ENCODE data around the gene BRI3BP. TPM values are rescaled to one million over a fixed set of nuclear protein-coding genes. Genes with fewer than 3 reads are reported as not detected.
A peak's percentile ranks its signal among the peaks of the same experiment; 100 is the strongest.

The BRI3BP gene
- total RNA-seq, 1 donor, result 2.2 TPM

DNA sequence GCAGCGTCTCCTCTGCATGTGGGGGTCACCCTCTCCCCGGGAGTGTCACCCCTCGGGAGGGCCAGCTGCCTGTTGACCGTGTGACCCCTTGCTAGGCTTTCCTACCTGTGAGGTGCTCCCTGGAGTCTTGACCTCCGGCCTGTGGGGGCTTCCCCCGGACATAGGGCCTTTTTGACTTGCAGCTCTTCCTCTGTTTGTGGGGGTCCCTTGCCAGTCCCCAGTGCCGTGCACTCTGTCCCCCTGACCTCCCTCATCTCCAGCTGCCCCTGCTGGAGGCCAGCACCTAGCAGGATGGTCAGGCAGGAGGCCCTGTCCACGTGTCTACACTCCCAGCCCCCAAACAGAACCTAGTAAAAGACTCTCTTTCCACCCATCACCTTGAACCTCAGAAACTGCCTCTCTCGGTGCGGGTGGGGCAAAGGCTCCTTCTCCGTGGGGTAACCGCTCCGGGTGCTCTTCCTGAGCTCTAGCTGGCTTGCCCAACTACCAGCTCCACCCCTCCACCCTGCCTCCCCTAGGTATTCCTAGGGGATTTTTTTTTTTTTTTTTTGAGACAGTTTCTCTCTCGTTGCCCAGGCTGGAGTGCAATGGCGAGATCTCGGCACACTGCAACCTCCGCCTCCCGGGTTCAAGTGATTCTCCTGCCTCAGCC lies 72.6 kb downstream of the BRI3BP start:
- peak overlapping the region; percentile 94 for H3K4me2 ChIP-seq (ENCODE audit: insufficient read depth, low read length)
- H3K36me3 ChIP-seq (ENCODE audit: insufficient read depth, low read length), result no peaks in the 10 kb centered on the region
- H3K4me1 ChIP-seq (ENCODE audit: insufficient read depth, low read length), result peaks cover 19% of the 10 kb centered on the region
- H3K9me3 ChIP-seq (ENCODE audit: low read depth, low read length), result no peaks in the 10 kb centered on the region
- peak overlapping the region; percentile 87 for H3K4me3 ChIP-seq (ENCODE audit: insufficient read depth, low read length)
- H3K79me2 ChIP-seq (ENCODE audit: insufficient read depth, low read length), result peaks cover 25% of the 10 kb centered on the region
- TF ChIP-seq, protein P1, sequence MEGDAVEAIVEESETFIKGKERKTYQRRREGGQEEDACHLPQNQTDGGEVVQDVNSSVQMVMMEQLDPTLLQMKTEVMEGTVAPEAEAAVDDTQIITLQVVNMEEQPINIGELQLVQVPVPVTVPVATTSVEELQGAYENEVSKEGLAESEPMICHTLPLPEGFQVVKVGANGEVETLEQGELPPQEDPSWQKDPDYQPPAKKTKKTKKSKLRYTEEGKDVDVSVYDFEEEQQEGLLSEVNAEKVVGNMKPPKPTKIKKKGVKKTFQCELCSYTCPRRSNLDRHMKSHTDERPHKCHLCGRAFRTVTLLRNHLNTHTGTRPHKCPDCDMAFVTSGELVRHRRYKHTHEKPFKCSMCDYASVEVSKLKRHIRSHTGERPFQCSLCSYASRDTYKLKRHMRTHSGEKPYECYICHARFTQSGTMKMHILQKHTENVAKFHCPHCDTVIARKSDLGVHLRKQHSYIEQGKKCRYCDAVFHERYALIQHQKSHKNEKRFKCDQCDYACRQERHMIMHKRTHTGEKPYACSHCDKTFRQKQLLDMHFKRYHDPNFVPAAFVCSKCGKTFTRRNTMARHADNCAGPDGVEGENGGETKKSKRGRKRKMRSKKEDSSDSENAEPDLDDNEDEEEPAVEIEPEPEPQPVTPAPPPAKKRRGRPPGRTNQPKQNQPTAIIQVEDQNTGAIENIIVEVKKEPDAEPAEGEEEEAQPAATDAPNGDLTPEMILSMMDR (IDR thresholded peaks at IDR 0.05; ENCODE audit: extremely low read depth, low read depth, low read length), result no peak
- H4K20me1 ChIP-seq (ENCODE audit: insufficient read depth, low read length), result peaks cover 17% of the 10 kb centered on the region
- peak overlapping the region; percentile 33 for H3K27ac ChIP-seq (ENCODE audit: low read depth, low read length)
- peak; percentile 55 for DNase-seq (ENCODE audit: insufficient read length, low spot score, missing footprints)
- H3K27me3 ChIP-seq (ENCODE audit: insufficient read depth, low read length), result no peaks in the 10 kb centered on the region
- peak overlapping the region; percentile 47 for H2AFZ ChIP-seq (ENCODE audit: low read length)

DNA sequence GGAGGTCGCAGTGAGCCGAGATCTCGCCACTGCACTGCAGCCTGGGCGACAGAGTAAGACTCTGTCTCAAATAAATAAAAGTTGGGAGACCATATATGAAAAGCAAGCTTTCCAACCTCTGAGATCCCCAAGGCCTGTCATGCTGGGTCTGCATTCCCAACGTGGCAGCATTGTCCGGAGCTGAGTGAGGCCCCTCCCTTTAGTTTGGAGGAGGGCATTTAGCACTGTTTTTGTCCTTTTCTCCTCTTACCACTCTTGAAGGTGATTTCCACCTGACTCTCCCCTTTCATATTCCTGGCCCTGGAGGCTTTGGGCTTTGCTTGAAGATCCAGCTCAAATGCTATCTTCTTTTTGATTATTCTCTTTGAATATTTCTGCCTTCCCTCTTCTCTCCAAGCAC lies 74.9 kb downstream of the BRI3BP start:
- peak; percentile 57 for DNase-seq (ENCODE audit: insufficient read length, low spot score, missing footprints)
- Histone ChIP-seq H3K79me2 (ENCODE audit: insufficient read depth, low read length) (peaks cover 29% of the 10 kb centered on the region), H3K27ac (ENCODE audit: low read depth, low read length) (no peak overlapping the region), H3K36me3 (ENCODE audit: insufficient read depth, low read length) (no peaks in the 10 kb centered on the region), H3K4me1 (ENCODE audit: insufficient read depth, low read length) (peaks cover 19% of the 10 kb centered on the region), H3K27me3 (ENCODE audit: insufficient read depth, low read length) (no peaks in the 10 kb centered on the region), H3K4me2 (ENCODE audit: insufficient read depth, low read length) (no peak overlapping the region), H3K9me3 (ENCODE audit: low read depth, low read length) (no peaks in the 10 kb centered on the region), H2AFZ (ENCODE audit: low read length) (no peak overlapping the region), H4K20me1 (ENCODE audit: insufficient read depth, low read length) (peaks cover 17% of the 10 kb centered on the region), H3K4me3 (ENCODE audit: insufficient read depth, low read length) (no peak overlapping the region)
- TF ChIP-seq, protein P1 (IDR thresholded peaks at IDR 0.05; ENCODE audit: extremely low read depth, low read depth, low read length), result no peak

DNA sequence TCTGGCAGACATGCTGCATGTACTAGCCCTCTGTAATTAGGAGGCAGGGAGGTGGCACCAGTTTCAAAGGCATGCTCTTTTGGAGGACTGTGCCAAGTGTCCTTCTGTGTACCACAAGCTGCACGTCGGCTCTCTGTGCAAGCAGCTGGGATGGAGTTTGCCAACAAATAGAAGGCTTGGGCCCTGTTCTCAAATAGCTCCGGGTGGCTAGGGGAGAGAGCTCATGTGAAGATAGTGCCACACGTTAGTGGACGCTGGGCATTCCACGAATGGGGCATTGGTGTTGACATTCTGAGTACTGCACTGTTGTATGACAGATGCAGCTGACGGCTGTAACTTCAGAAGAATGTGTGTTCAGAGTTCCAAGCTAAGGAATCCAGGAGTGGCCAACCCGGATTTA lies 76.2 kb downstream of the BRI3BP start:
- peaks cover 35% of the 10 kb centered on the region for H3K79me2 ChIP-seq (ENCODE audit: insufficient read depth, low read length)
- no peaks in the 10 kb centered on the region for H3K27me3 ChIP-seq (ENCODE audit: insufficient read depth, low read length)
- peak; percentile 47 for DNase-seq (ENCODE audit: insufficient read length, low spot score, missing footprints)
- no peaks in the 10 kb centered on the region for H3K9me3 ChIP-seq (ENCODE audit: low read depth, low read length)
- H3K4me1 ChIP-seq (ENCODE audit: insufficient read depth, low read length), result peaks cover 18% of the 10 kb centered on the region
- H3K27ac ChIP-seq (ENCODE audit: low read depth, low read length), result no peak overlapping the region
- no peak overlapping the region for H3K4me3 ChIP-seq (ENCODE audit: insufficient read depth, low read length)
- no peak overlapping the region for H2AFZ ChIP-seq (ENCODE audit: low read length)
- TF ChIP-seq, protein P1 (IDR thresholded peaks at IDR 0.05; ENCODE audit: extremely low read depth, low read depth, low read length), result no peak
- peaks cover 7% of the 10 kb centered on the region for H3K36me3 ChIP-seq (ENCODE audit: insufficient read depth, low read length)
- peaks cover 17% of the 10 kb centered on the region for H4K20me1 ChIP-seq (ENCODE audit: insufficient read depth, low read length)
- no peak overlapping the region for H3K4me2 ChIP-seq (ENCODE audit: insufficient read depth, low read length)

DNA sequence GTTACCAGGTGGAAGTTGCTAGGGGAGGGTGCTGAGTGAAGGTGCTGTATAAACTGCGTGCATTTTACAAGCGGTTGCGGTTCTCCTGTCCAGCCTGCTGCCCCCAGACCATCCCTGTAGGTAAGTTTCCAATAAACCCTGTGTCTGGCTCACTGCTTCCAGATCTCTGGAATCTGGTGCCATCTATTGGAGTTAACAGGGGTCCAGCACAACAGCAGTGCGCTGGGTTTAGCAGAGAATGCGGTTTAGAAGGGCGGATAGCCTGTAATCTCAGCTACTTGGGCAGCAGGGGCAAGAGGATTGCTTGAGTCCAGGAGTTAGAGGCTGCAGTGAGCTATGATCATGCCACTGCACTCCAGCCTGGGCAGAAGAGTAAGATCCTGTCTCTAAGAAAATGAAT lies 76.7 kb downstream of the BRI3BP start:
- DNase-seq (ENCODE audit: insufficient read length, low spot score, missing footprints), result peak; percentile 36
- Histone ChIP-seq H3K36me3 (ENCODE audit: insufficient read depth, low read length) (peaks cover 7% of the 10 kb centered on the region), H3K79me2 (ENCODE audit: insufficient read depth, low read length) (peaks cover 35% of the 10 kb centered on the region), H3K27ac (ENCODE audit: low read depth, low read length) (no peak overlapping the region), H3K9me3 (ENCODE audit: low read depth, low read length) (no peaks in the 10 kb centered on the region), H3K4me1 (ENCODE audit: insufficient read depth, low read length) (peaks cover 14% of the 10 kb centered on the region), H2AFZ (ENCODE audit: low read length) (no peak overlapping the region), H4K20me1 (ENCODE audit: insufficient read depth, low read length) (peaks cover 17% of the 10 kb centered on the region), H3K27me3 (ENCODE audit: insufficient read depth, low read length) (no peaks in the 10 kb centered on the region), H3K4me3 (ENCODE audit: insufficient read depth, low read length) (no peak overlapping the region), H3K4me2 (ENCODE audit: insufficient read depth, low read length) (no peak overlapping the region)
- TF ChIP-seq, protein P1 (IDR thresholded peaks at IDR 0.05; ENCODE audit: extremely low read depth, low read depth, low read length), result no peak
